IPS DF 4.7 (cell line): Measurements from ENCODE around the gene SYNPO.

Experiments used
- DNase-seq: peaks from one replicate; pipeline ENCODE4 v3.0.0-alpha.2; 2013; ENCODE audit warnings: low spot score; ENCODE audit errors: extremely low read depth

SYNPO gene

DNA sequence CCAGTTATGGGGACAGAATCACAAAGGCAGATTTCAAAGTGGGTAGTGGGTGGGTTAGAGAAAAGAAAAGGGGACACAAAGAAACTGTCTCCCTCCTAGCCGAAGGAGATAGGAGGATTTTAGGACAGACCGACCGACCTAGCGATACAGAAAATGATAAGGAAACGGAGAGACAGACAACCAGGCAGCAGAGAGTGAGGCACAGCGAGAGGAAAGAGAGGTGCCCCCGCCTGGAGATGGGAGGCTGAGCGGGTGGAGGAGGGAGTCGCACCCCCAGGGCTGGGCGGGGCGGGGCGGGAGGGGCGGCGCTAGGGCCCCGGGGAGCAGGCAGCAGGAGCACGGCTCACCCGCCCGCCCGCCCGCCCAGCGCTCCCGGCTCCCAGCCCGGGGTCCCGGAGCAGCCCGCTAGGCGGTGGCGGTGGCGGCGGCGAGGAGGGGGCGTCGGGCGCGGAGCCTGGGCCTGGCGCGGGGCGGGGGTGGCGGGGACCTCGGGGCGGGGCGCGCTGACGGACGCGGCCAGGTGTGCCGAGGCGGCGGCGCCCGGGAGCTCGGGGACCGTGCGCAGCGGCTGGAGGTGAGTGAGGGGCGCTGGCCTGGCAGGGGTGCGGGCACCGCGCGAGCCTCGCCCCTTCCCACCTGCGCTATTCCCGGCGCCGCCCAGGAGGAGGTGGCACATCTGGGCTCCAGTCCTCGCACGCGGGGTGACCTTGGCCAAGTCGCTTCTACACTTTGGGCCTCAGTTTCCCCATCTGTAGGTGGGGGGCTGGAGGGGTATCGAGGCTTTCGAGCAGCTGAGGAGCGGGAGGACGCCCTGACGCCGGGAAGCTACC, 15.9 kb upstream of the SYNPO start:
- no peak for DNase-seq

DNA sequence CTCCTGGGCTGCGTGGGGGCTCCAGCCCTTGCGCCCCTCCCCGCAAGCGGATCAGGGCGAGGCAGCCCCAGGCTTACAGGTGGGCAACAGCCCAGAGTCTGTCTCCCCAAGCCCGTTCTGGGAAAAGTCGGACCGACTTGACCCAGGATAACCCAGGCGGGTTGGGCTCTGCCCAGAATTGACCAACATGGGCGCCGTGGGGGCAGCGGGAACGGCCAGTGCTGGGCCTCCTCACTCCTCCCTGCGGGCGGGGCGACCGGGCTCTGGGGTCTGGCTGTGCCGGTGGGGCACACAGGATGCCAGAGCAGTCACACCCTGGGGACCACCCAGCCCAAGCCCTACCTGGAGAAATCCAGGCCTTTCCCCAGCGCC, 15.3 kb upstream of the SYNPO start:
- DNase-seq = no peak

DNA sequence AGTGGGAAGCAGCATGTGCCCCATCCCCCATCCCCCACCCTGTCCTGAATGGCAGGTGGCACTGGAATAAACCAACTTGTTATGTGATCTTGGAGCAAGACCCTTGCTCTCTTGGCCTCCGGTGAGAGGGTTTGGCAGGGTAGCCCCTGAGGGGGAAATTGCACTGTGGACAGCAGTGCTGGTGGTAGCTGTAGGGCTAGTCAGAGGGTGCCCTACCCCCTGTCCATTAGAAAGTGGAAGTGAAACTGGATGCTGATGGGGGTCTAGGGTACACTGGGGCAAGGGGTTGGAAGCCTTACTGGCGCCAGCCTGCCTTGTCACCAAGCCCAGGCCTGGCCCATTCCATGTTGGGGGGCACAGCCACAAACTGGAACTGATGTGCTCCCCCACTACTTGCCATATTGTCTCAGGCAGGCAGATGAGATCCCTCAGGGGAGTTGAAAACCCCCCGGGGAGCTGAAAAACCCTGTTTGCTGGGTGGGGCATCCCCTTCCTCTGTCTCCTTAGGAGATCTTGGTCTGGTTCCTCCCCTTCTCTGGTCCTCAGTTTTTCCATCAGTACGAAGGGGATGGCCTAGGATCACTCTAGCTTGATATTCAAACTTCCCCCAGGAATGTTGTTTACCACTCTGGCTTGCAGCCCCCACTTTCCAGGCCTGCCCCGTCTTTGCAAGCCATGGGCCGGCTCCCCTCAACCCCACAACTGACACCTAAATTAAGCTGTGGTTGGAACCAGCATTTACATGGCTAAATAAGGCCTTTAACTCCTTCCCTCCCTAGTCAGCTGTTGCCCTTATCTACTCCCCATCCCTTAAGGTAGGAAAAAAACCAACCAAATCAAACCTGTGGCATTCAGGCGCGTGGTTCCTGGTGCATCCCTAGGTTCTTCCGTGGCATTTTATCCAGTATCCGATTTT, 14.4 kb upstream of the SYNPO start:
- no peak for DNase-seq

DNA sequence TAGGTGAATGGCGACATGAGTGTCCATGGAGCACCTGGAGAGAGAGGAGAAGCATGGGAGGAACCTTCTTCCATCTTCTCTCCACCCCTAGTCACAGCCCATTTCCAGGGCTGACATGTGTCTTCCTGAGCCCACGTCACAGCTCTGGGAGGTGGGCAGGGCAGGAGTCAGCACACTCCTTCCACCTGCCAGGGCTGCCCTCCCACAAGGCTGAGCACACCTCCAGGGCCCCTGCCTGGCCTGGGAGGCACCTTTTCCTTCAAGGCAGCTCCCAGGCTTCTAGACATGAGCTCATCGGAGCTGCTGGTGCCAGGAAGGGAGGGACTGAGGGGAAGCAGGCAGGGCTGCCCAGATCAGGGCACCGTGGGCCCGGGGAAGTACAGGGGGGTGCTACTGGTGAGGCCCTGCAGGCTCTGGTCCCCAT, 13.6 kb upstream of the SYNPO start:
- DNase-seq = no peak

DNA sequence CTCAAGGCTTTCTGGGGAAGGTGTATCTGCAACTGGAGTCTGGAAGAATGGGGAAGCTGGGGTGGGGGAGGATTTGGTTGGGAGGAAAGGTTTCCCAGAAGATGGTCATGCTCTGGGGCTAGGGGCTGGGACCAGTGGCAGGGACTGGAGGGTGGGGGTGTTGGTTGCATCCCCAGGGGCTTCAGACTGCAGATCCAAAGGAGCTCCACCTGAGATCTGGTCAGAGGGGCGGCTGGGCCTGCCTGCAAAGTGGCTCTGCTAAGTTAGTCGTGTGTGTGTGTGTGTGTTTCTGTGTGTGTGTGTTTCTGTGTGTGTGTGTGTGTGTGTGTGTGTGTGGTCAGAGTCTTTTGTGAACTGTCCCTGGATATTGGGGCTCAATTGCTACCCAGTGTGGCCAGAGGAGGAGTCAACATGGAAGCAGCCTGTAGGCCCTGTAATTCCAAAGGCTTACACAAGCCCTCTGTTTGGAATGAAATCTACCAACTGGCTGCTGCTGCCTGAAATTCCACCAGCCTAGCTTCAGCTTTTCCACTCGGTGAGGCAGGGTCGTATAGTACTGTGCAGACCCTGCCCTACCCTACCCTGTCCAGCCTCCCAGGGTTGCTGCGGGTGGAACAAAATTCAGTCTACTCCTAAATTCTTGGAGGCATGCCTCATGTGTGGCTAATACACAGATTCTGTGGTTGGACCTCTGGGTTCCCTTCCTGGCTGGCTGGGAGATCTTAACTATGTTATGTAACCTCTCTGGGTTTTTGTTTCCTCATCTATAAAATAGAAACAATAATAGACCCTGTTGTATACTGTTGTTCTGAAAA, 12.5 kb upstream of the SYNPO start:
- no peak for DNase-seq

DNA sequence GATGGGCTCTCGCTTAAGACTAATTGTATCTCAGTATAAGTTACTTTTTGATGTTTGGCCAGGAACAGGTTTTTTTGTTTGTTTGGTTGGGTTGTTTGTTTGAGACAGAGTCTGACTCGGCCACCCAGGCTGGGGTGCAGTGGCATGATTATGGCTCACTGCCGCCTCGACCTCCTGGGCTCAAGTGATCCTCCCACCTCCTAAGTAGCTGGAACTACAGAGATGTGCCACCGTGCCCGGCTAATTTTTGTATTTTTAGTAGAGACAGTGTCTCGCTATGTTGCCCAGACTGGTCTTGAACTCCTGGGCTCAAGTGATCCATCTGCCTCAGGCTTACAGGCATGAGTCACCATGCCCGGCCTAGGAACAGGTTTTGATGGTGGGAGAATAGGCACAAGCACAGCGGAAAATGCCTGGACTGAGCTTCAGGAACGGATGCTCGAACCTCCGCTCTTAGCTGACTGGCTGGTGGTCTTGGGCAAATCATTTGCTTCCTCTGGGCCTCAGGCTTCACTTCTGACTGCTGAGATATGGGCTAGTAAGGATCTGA, 11.4 kb upstream of the SYNPO start:
- DNase-seq = no peak

DNA sequence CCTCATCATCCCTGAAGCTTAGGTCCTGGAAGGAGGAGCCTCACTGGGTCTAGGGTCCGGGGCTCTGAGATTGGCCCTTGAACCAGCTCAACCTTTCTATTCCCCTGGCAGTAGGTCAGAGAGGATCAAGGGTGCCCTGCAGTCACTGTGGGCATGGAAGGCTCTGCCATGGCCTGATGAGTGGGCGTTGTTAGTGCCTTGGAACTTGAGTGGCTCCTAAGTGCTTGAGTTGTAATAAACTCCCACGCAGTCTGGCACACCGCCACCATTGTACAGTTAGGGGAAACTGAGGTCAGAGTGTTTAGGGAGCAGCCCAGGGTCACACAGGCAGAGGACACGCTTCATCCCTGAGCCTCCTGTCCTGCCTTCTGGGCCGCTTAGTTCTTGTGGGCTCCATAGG, 10.4 kb upstream of the SYNPO start:
- DNase-seq = no peak

DNA sequence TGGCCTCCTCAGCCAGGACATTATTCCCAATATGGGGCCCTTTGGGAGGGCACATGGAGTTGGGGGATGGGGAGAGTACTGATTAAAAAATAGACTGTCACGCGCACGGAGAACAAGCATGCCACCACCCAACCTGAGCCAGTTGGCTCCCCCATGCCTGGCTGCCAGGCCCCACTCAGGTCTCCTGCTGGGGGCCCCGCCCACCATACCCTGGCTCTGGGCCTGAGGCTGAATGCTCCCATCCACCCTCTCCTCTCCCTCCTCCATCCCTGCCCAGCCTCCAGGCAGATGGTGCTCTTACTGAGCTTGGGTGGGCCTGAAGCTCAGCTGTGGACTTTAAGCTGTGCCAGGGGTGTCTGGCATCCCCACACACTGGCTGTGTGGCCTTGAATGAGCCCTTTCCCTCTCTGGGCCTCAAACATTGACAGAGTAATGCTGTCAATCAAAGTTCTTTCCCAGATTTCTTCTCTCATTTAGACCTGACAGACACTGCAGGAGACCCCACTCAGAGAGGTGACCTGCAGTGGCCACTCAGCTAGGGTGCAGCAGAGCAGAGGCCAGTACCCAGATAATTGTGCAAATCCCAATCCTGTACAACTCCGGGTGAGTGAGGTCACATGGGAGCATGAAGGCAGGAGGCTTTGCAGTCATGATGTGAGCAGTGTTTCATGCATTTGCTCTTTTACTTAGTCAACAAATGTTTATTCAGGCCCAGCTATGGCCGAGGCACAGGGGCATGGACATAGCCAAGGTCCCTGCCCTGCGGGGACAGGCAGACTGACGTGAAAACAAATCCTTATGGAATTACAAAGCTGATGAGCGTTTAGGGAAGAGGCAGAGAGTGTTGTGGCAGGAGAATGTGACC, 9.8 kb upstream of the SYNPO start:
- DNase-seq = no peak

DNA sequence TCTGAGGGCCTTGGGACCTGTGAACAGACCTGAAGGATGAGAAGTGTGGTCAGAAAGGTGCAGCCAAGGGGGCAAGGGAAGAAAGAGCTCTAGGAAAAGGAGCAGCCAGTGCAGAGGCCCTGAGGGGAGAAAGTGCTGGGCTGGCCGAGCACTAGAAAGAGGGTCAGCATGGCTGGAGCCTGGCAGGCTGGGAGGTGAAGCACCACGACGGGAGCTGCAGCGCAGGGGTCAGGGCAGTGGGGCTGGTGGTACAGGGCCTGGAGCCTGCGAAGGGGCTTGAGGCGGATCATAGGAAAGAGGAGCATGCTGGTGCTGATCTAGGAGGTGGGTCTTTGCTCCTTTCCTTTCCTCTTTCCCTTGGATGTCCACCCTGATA, 9.1 kb upstream of the SYNPO start:
- DNase-seq = no peak

DNA sequence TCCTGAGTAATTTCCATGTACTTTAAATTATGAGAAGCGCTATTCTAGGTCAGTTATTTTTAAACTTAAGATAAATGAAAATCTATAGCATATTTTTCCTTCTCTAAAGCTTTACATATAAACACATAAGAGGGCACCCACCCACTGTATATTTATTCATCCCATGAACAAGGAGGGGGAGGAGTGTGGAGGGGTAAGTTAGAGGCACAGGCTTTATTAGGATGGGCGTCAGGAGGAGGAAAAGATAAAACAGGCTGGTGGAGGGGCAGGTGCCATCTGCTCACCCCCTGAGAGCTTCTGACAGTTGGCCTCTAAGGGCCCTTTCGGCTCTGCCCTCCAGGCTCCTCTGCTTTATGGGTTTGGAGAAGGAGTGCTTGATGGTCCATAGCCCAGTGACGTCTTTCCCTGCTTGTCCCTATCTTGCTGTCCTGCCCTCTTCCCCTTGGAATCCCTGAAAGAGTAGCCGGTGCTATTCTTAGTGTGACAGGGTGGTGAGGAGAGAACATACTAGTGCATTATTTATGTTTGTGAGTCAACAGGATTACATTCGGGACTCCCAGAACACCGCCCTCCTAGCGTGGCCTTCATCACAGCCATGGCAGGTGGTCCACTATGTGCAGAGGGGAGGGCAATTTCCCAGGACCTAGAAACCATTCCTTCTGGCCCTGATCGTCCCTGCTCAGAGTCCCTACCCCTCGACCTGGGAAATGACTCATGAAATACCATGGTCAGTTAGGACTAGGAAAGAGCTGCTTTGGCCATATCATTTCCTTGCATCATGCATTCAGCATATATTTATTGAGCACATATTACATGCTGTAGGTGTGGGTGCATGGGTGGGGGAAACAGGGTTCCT, 7.9 kb upstream of the SYNPO start:
- DNase-seq = no peak

DNA sequence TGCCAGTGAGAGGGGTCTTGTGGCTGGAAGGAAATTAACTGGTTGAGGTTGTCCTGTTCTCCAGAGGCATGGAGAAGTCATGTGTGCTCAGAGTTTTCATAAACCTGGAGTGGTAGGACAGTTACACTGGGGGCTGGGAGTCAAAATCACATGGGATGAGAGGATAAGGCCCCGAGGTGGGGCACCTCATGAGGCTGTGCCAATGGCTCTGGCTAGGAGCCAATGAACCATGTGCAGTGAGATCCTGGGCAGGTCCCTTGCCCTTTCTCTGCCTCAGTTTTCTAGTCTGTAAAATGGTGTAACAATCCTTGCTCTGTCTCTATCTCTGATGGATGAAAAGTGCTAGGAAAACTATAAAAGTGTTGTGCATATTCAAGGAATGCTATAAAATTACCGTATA, 7.0 kb upstream of the SYNPO start:
- no peak for DNase-seq

DNA sequence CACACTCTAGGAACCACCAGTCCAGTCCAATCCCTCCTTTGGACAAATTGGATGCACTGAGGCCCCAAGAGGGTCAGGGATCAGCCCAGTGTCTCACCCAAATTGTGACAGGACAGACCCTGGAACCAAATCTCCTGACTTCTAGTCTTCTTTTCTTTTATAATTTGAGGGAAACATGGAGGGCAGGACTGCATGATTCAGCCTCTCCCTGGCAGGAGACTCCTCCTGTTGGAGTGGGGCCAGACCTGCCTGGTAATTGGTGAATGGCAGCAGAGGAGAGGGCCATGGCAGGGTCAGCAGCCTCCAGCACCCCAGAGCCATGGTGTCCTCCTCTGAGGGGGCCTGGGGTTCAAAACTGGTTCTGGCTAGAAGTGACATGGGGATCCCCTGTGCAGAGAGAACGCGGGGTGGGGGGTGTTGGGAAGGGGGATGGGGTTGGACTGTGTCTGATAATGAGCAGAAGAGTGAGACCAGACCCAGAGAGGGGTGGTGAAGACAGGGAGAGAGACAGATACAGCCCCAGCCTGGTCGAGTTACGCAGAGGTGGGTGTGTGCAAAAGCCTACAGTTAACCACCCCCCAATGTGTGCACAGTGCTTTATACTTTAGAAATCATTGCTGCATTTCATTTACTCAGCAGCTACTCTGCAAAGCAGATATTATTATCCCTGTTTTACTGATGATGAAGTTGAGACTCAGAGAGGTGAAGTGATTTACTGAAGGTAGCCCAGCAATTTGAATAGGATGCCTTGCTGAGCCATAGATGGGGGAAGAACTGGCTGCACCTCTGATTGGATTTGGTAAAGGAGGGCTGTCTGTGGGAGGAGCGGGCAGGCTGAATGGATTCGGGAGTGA, 3.8 kb upstream of the SYNPO start:
- no peak for DNase-seq

DNA sequence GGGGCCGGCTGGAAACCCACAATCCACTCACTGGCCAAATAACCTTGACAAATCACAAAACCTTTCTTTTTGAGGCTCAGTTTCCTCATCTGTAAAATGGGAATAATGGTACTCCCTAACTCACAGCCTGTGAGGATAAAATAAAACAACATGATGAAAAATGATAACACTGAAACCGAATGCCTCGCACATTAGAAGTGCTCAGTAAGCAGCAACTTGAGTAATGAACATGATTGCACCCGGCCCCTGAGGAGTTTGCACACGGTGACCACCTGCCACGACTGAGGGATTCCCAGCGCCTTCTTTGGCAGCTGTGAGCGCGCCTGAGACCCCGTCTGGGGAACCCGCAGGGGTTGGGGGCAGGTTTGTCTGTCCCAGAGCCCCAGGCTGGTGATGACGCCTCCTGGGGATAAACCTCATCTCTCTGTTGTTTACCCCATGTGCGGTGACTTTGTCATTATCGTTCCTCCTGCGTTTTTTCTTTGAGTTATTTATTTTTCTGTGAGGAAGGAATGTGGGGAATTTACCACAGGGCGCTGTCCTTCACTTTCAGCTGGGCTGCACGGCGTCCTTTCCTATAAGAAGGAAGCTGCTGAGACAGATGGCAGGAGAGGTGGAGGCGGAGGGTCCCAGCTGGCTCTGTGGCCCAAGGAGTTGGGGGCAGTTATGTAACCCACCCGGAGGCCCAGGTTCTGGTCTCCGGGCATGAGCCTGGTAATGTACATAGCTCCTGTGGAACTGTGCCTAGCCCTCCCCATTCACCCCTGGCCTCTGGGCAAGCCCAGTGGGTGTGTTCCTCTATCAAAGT, 3.0 kb upstream of the SYNPO start:
- no peak for DNase-seq

DNA sequence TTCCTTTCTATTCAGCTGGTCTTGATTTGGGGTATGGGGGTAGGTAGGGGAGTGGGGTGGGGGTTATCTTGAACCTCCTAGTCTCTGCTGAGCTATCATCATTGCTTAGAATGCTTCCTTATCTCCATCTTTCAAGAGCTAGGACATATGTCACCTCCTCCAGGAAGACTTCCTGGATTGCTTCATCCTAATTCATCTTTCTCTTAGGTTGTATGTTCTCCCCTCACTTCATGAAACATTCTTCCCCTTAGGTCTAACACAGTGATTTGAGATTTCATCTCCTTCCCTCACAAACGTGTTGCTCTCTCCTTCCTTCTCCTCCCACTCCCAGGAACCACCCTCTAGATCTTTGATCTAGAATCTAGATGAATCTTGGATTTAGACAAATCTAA, 2.4 kb upstream of the SYNPO start:
- no peak for DNase-seq

DNA sequence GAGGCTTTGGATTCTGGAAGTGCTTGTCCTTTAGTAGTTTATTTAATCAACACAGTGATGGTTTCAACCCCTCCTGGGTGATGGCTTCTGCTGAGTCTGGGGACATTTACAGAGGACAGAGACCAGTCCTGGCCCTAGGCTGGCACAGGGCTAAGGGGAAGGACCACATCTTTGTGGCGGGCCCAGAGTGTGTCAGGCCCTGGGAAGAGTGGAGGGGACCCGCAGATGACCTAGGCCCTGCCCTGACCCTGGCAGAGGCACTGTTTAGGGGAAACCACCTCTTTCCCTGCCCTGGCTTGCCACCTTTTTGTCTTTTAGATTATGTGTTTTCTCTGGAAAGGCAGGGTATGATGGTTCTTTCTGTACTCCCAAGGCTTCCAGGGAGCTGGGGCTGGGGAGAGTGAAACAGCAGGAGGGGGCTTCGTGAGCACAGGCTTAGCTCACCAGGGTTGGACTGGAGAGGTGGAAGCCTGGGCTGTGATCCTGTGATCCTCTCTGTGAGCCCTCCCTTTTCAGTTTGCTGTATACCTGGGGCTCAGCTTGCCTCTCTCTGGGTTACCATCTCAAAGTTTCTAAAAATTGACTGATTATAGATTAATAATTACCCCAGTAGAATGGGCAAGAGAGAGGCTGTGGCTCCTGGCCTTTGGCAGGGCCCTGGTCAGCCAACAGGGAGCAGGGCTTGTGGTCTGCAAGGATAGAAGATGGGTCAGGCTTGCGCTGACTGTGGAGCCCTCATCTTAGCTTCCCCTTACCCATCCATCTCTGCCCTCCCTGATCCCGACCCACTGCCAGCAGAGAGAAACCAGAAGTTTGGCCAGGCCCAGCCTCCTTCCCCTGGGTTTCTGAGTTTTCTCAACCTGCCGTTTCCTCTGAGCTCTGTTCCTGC, 1.7 kb upstream of the SYNPO start:
- DNase-seq = no peak

DNA sequence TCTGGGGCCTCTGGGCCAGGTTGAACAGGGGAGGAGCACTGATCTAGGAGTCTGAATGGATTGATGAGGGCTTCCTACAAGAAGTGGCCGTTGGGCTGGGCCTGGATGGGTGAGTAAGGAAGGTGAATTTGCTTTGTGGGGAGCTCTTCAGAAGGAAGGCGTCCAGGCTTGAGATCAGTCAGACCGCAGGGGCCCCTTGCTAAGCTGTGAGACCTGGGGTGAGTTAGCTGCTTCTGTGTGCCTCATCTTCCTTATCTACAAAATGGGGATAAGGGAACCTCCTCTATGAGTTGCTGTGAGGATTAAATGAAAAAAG, 1.1 kb upstream of the SYNPO start:
- no peak for DNase-seq

DNA sequence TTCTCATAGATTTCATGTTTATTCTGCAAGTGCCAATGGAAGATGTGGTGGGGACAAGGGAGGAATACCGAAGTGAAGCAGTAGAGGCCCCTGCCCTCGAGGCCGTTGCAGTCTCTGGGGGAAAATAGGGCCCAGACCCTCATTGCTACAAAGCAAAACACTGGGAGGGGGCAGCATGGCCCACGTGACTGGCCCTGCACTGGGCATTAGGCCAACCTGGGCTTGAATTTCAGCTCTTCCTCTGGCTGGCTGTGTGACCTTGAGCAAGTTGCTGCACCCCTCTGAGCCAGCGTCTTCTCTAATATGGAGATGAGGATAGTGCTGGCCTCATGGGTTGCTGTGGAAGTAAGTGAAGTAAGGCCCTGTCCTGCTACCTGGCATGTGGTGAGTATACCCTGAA, 709 bp upstream of the SYNPO start:
- no peak for DNase-seq
